ENCODE data around the gene TRUB2. TPM values are rescaled to one million over a fixed set of nuclear protein-coding genes. Genes with fewer than 3 reads are reported as not detected.

The TRUB2 gene
- total and polyA plus RNA-seq, 2 of the 8 experiments (the other 6 are each of a cell fraction or from before 2014, with no cell fraction given): 20.7 to 37.8 TPM

DNA sequence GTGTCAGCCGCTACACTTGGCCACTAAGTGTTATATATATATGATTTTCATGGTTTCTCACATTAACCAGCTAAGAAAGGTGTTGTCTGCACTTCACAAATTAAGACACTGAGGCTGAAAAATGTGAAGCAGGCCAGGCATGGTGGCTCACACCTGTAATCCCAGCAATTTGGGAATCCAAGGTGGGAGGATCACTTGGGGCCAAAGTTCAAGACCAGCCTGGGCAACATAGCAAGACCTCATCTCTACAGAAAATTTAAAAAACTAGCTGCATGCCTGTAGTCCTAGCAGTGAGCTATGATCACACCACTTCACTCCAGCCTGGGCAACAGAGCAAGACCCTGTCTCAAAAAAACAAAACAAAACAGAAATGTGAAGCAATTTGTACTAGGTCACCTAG, 2.2 kb upstream of the TRUB2 start:
- Histone ChIP-seq H3K79me2 (ENCODE audit: control insufficient read depth in 1 of 2, insufficient read depth in 2 of 2, low read length in 2 of 2) (peaks cover 0 to 25% of the 10 kb centered on the region in 2 experiments; a peak in 2 of 4 replicates), H2BK12ac (ENCODE audit: low read depth, low read length) (no peak overlapping the region), H4K8ac (ENCODE audit: extremely low read depth, insufficient read depth, low read length) (no peak overlapping the region), H3K36me3 (ENCODE audit: control insufficient read depth in 2 of 4, insufficient read depth in 4 of 4, low read length in 3 of 4) (peaks cover 0 to 11% (median 1%) of the 10 kb centered on the region in 4 experiments; a peak in 4 of 8 replicates), H3K18ac (ENCODE audit: extremely low read depth, low read length) (no peak overlapping the region), H2BK15ac (ENCODE audit: low read length) (no peak overlapping the region), H3K4me2 (ENCODE audit: insufficient read depth in 1 of 2, low read depth in 2 of 2, low read length in 2 of 2) (no peak overlapping the region; a peak in 1 of 4 replicates), H4K20me1 (replicated peaks in 1 of 2; ENCODE audit: control insufficient read depth in 1 of 2, insufficient read depth in 2 of 2, low read length in 2 of 2) (peaks cover 1 to 3% of the 10 kb centered on the region in 2 experiments), H2AK5ac (ENCODE audit: low read depth, low read length) (no peak overlapping the region), H2BK20ac (ENCODE audit: low read length) (no peak overlapping the region), H4K91ac (replicated peaks; ENCODE audit: insufficient read length, low read length) (no peak overlapping the region), H4K5ac (ENCODE audit: insufficient read length, low read depth, low read length) (no peak overlapping the region), H2BK120ac (replicated peaks; ENCODE audit: low read depth, low read length) (no peak overlapping the region), H3K23me2 (ENCODE audit: low read depth, low read length) (peaks cover 7% of the 10 kb centered on the region), H3K79me1 (ENCODE audit: low read depth, low read length) (peaks cover 8% of the 10 kb centered on the region; the same call in 1 of the 2 replicates), H3K4ac (replicated peaks; ENCODE audit: insufficient read length, low read depth, low read length) (no peak overlapping the region), H3K27me3 (replicated peaks in 1 of 4; ENCODE audit: control insufficient read depth in 3 of 4, extremely low read depth in 1 of 4, insufficient read depth in 3 of 4, low read length in 3 of 4) (no peaks in the 10 kb centered on the region), H3K56ac (replicated peaks; ENCODE audit: insufficient read length, low read depth, low read length) (no peak overlapping the region), H2AFZ (ENCODE audit: low read length) (no peak overlapping the region), H3K23ac (ENCODE audit: insufficient read length) (no peak overlapping the region), H3K9me3 (ENCODE audit: insufficient read depth in 2 of 2, low read depth in 1 of 2, low read length in 1 of 2) (no peaks in the 10 kb centered on the region), H3K4me1 (replicated peaks in 1 of 4; ENCODE audit: control insufficient read depth in 3 of 4, insufficient read depth in 4 of 4, low read length in 3 of 4) (no peaks in the 10 kb centered on the region; a peak in 3 of 7 replicates), H3K9ac (replicated peaks in 1 of 4; ENCODE audit: extremely low read depth in 1 of 4, low read depth in 3 of 4, low read length in 3 of 4) (no peak overlapping the region), H3K14ac (ENCODE audit: insufficient read length) (no peak overlapping the region), H3K27ac (ENCODE audit: low read depth, low read length) (no peak overlapping the region), H2BK5ac (ENCODE audit: low read depth, low read length) (no peak overlapping the region), H3K4me3 (ENCODE audit: extremely low read depth in 1 of 4, insufficient read depth in 2 of 4, low read depth in 3 of 4, low read length in 4 of 4) (no peak overlapping the region)
- WGBS, 2 experiments (ENCODE audit: extremely low coverage in 1 of 2, insufficient coverage in 1 of 2, insufficient read length in 1 of 2, insufficient replicate concordance in 2 of 2, low coverage in 1 of 2, low lambda C conversion rate in 2 of 2, missing lambda C conversion rate in 1 of 2): 94% methylated on average over 1 of the region's 1 CpG; no CpG with 5 or more reads in 1 of the 2 experiments
- ChIA-PET POLR2A (ENCODE audit: partially characterized antibody) (interaction anchor here (0.6 to 3.1 kb wide), 4 partner anchors 12 to 228 kb away, joined by 3 to 10 read pairs (median 4); partner anchors contain the start of gene SPTAN1), CTCF (ENCODE audit: partially characterized antibody) (interaction anchor here (1.3 to 2.9 kb wide), 6 partner anchors 11 to 95 kb away, joined by 4 to 12 read pairs (median 4); no protein-coding TSS in a partner anchor)
- FAIRE-seq: no peak
- no peak for DNase-seq (ENCODE audit: low read depth in 1 of 2, low spot score in 2 of 2)
- TF ChIP-seq SIN3A (conservative IDR thresholded peaks at IDR 0.05 in 1 of 2, IDR thresholded peaks at IDR 0.05 in 1 of 2; ENCODE audit: low read depth in 1 of 2, low read length in 2 of 2) (no peak), RBBP5 (IDR thresholded peaks at IDR 0.05; ENCODE audit: borderline replicate concordance, low read depth, low read length) (no peak), BRCA1 (IDR thresholded peaks at IDR 0.05; ENCODE audit: low read depth, low read length) (no peak), EZH2 (IDR thresholded peaks at IDR 0.05; ENCODE audit: low read depth, low read length, severe bottlenecking) (no peak), KDM5A (IDR thresholded peaks at IDR 0.05; ENCODE audit: low read length) (no peak), BACH1 (IDR thresholded peaks at IDR 0.05; ENCODE audit: low read length) (no peak), PHF8 (conservative IDR thresholded peaks at IDR 0.05; ENCODE audit: low read depth, low read length) (no peak), SIX5 (IDR thresholded peaks at IDR 0.05; ENCODE audit: low read depth, low read length) (no peak)
- TF ChIP-seq, protein P1, sequence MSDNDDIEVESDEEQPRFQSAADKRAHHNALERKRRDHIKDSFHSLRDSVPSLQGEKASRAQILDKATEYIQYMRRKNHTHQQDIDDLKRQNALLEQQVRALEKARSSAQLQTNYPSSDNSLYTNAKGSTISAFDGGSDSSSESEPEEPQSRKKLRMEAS (IDR thresholded peaks at IDR 0.05): no peak
- TF ChIP-seq, protein P2, sequence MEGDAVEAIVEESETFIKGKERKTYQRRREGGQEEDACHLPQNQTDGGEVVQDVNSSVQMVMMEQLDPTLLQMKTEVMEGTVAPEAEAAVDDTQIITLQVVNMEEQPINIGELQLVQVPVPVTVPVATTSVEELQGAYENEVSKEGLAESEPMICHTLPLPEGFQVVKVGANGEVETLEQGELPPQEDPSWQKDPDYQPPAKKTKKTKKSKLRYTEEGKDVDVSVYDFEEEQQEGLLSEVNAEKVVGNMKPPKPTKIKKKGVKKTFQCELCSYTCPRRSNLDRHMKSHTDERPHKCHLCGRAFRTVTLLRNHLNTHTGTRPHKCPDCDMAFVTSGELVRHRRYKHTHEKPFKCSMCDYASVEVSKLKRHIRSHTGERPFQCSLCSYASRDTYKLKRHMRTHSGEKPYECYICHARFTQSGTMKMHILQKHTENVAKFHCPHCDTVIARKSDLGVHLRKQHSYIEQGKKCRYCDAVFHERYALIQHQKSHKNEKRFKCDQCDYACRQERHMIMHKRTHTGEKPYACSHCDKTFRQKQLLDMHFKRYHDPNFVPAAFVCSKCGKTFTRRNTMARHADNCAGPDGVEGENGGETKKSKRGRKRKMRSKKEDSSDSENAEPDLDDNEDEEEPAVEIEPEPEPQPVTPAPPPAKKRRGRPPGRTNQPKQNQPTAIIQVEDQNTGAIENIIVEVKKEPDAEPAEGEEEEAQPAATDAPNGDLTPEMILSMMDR (IDR thresholded peaks at IDR 0.05; ENCODE audit: control extremely low read depth in 1 of 3, insufficient read depth in 1 of 3, low read depth in 1 of 3, low read length in 3 of 3): no peak
